HG03025 (cell line): ENCODE data around the gene BCAS2.

Experiments
- ATAC-seq: cut with Tn5 transposase; IDR thresholded peaks from one replicate; pipeline ENCODE4 v1.9.1; 2021; ENCODE audit warnings: mild to moderate bottlenecking, moderate library complexity; ENCODE audit not compliant: unreplicated experiment, low FRiP score

BCAS2 gene

GRCh38 chr1:114561333-114561732, 20.1 kb downstream of the BCAS2 start:
- no peak for ATAC-seq

- ATAC-seq = peak; percentile 53
These were observed 22.1 kb downstream of the BCAS2 start for GRCh38 chr1:114559356-114559755.

- ATAC-seq = no peak
These were observed 22.9 kb downstream of the BCAS2 start for GRCh38 chr1:114558544-114558943.

- ATAC-seq = no peak
These were observed 26.8 kb downstream of the BCAS2 start for GRCh38 chr1:114554577-114554976.

GRCh38 chr1:114552106-114552639, 29.2 kb downstream of the BCAS2 start:
- ATAC-seq = no peak

GRCh38 chr1:114551400-114551799, 30.0 kb downstream of the BCAS2 start:
- ATAC-seq = no peak

GRCh38 chr1:114550336-114550735, 31.1 kb downstream of the BCAS2 start:
- ATAC-seq = no peak

- ATAC-seq = no peak
These were observed 32.3 kb downstream of the BCAS2 start for GRCh38 chr1:114549137-114549536.

- no peak for ATAC-seq
These were observed 34.3 kb downstream of the BCAS2 start for GRCh38 chr1:114547076-114547475.

GRCh38 chr1:114545796-114546195, 35.6 kb downstream of the BCAS2 start:
- ATAC-seq = no peak

GRCh38 chr1:114545315-114545714, 36.1 kb downstream of the BCAS2 start:
- ATAC-seq = no peak

- no peak for ATAC-seq
These were observed 40.6 kb downstream of the BCAS2 start for GRCh38 chr1:114540821-114541220.

- ATAC-seq = no peak
These were observed 41.1 kb downstream of the BCAS2 start for GRCh38 chr1:114540272-114540671.

GRCh38 chr1:114536043-114536442, 45.4 kb downstream of the BCAS2 start:
- ATAC-seq = no peak

GRCh38 chr1:114535401-114535800, 46.0 kb downstream of the BCAS2 start:
- ATAC-seq = no peak

GRCh38 chr1:114531094-114531493, 50.3 kb downstream of the BCAS2 start:
- ATAC-seq = no peak

GRCh38 chr1:114530224-114530623, 51.2 kb downstream of the BCAS2 start:
- no peak for ATAC-seq

- no peak for ATAC-seq
These were observed 56.5 kb downstream of the BCAS2 start for GRCh38 chr1:114524944-114525343.

GRCh38 chr1:114522264-114522575, 59.2 kb downstream of the BCAS2 start:
- no peak for ATAC-seq

GRCh38 chr1:114521396-114522263, 59.8 kb downstream of the BCAS2 start:
- no peak for ATAC-seq
